ENCODE measurements around the gene TRPM2. TPM values are rescaled to one million over a fixed set of nuclear protein-coding genes. Genes with fewer than 3 reads are reported as not detected.

The TRPM2 gene
- total and polyA plus RNA-seq, 10 of the 15 experiments (the other 5 are each of a cell fraction or from before 2014, with no cell fraction given) = 0.03 to 9.1 (median 2.6) TPM

DNA sequence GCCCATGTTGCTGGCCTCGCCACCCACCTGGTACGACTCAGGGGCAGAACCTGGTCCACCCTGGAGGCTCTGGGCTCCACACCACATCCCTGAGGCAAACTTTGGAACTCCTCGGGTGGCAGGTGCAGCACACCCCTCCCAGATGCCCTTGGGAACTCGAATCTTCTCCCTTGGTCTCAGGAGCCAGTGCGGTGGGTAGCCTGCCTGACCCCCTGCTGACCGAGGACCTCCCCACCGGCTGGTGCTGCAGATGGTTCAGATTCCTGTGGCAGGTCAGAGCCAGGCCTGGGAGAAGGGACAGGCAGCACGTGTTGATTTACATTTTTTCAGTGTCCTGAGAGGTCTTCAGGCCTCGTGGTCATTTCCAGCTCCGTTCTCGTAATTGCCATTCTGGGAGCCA, 7.9 kb upstream of the TRPM2 start (continued):
- TF ChIP-seq, protein P1, sequence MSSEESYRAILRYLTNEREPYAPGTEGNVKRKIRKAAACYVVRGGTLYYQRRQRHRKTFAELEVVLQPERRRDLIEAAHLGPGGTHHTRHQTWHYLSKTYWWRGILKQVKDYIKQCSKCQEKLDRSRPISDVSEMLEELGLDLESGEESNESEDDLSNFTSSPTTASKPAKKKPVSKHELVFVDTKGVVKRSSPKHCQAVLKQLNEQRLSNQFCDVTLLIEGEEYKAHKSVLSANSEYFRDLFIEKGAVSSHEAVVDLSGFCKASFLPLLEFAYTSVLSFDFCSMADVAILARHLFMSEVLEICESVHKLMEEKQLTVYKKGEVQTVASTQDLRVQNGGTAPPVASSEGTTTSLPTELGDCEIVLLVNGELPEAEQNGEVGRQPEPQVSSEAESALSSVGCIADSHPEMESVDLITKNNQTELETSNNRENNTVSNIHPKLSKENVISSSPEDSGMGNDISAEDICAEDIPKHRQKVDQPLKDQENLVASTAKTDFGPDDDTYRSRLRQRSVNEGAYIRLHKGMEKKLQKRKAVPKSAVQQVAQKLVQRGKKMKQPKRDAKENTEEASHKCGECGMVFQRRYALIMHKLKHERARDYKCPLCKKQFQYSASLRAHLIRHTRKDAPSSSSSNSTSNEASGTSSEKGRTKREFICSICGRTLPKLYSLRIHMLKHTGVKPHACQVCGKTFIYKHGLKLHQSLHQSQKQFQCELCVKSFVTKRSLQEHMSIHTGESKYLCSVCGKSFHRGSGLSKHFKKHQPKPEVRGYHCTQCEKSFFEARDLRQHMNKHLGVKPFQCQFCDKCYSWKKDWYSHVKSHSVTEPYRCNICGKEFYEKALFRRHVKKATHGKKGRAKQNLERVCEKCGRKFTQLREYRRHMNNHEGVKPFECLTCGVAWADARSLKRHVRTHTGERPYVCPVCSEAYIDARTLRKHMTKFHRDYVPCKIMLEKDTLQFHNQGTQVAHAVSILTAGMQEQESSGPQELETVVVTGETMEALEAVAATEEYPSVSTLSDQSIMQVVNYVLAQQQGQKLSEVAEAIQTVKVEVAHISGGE (CRISPR knock-in tag; IDR thresholded peaks at IDR 0.05) = no peak
- no peak for TF ChIP-seq DPF2 (IDR thresholded peaks at IDR 0.05)

DNA sequence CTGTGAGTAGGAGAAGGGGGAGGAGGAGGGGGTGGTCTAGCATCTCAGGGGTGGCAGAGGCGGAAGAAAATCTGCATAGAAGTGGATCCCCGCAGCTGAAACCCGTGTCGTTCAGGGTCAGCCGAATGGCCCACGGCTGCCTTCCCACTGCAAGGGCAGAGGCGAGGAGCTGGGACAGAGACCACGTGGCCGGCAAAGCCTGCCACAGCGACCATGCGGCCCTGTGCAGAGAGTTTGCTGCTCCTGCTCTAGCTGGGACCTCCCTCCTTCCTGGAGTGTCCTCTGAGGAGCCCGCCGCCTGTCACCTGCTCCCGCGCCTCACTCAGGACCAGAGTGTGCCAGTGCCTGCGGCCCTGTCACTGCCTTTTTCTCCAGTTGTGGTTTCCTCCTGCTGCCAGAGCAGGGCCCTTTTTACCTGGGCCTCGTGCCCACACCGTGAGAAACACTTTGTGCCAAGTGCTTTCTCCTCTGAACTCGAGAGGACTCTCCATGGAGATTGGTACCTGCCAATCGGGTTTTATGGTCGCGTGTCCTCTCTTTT, 5.4 kb upstream of the TRPM2 start:
- in situ Hi-C loops (cut with MboI) = no loop called here
- TF ChIP-seq, protein P2, sequence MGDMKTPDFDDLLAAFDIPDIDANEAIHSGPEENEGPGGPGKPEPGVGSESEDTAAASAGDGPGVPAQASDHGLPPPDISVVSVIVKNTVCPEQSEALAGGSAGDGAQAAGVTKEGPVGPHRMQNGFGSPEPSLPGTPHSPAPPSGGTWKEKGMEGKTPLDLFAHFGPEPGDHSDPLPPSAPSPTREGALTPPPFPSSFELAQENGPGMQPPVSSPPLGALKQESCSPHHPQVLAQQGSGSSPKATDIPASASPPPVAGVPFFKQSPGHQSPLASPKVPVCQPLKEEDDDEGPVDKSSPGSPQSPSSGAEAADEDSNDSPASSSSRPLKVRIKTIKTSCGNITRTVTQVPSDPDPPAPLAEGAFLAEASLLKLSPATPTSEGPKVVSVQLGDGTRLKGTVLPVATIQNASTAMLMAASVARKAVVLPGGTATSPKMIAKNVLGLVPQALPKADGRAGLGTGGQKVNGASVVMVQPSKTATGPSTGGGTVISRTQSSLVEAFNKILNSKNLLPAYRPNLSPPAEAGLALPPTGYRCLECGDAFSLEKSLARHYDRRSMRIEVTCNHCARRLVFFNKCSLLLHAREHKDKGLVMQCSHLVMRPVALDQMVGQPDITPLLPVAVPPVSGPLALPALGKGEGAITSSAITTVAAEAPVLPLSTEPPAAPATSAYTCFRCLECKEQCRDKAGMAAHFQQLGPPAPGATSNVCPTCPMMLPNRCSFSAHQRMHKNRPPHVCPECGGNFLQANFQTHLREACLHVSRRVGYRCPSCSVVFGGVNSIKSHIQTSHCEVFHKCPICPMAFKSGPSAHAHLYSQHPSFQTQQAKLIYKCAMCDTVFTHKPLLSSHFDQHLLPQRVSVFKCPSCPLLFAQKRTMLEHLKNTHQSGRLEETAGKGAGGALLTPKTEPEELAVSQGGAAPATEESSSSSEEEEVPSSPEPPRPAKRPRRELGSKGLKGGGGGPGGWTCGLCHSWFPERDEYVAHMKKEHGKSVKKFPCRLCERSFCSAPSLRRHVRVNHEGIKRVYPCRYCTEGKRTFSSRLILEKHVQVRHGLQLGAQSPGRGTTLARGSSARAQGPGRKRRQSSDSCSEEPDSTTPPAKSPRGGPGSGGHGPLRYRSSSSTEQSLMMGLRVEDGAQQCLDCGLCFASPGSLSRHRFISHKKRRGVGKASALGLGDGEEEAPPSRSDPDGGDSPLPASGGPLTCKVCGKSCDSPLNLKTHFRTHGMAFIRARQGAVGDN (IDR thresholded peaks at IDR 0.05) = no peak
- TF ChIP-seq, protein P3, sequence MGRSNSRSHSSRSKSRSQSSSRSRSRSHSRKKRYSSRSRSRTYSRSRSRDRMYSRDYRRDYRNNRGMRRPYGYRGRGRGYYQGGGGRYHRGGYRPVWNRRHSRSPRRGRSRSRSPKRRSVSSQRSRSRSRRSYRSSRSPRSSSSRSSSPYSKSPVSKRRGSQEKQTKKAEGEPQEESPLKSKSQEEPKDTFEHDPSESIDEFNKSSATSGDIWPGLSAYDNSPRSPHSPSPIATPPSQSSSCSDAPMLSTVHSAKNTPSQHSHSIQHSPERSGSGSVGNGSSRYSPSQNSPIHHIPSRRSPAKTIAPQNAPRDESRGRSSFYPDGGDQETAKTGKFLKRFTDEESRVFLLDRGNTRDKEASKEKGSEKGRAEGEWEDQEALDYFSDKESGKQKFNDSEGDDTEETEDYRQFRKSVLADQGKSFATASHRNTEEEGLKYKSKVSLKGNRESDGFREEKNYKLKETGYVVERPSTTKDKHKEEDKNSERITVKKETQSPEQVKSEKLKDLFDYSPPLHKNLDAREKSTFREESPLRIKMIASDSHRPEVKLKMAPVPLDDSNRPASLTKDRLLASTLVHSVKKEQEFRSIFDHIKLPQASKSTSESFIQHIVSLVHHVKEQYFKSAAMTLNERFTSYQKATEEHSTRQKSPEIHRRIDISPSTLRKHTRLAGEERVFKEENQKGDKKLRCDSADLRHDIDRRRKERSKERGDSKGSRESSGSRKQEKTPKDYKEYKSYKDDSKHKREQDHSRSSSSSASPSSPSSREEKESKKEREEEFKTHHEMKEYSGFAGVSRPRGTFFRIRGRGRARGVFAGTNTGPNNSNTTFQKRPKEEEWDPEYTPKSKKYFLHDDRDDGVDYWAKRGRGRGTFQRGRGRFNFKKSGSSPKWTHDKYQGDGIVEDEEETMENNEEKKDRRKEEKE (IDR thresholded peaks at IDR 0.05) = no peak
- no peak for TF ChIP-seq RELA (IDR thresholded peaks at IDR 0.05; ENCODE audit: borderline replicate concordance, partially characterized antibody)
- TF ChIP-seq, protein P4, sequence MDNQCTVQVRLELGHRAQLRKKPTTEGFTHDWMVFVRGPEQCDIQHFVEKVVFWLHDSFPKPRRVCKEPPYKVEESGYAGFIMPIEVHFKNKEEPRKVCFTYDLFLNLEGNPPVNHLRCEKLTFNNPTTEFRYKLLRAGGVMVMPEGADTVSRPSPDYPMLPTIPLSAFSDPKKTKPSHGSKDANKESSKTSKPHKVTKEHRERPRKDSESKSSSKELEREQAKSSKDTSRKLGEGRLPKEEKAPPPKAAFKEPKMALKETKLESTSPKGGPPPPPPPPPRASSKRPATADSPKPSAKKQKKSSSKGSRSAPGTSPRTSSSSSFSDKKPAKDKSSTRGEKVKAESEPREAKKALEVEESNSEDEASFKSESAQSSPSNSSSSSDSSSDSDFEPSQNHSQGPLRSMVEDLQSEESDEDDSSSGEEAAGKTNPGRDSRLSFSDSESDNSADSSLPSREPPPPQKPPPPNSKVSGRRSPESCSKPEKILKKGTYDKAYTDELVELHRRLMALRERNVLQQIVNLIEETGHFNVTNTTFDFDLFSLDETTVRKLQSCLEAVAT (IDR thresholded peaks at IDR 0.05) = no peak

More for the DNA sequence above, 5.4 kb upstream of the TRPM2 start:
- no TSS peak for BruUV-seq (replicated peaks)
- ChIA-PET RAD21 (ENCODE audit: unreplicated experiment) (no interaction called here), CTCF (no interaction called here), SMC1A (ENCODE audit: uncharacterized antibody, unreplicated experiment) (no interaction called here), POLR2A (no interaction called here)
- Histone ChIP-seq H3K4me1 (ENCODE audit: control insufficient read depth, insufficient read depth, low read length) (peaks cover 6% of the 10 kb centered on the region), H2AFZ (ENCODE audit: control insufficient read depth, low read depth, low read length) (no peak overlapping the region), H3K4me2 (ENCODE audit: control insufficient read depth, insufficient read depth) (no peak overlapping the region), H3K9me3 (replicated peaks; ENCODE audit: control insufficient read depth, insufficient read depth, low read length) (no peaks in the 10 kb centered on the region), H3K27me3 (replicated peaks in 1 of 2; ENCODE audit: control insufficient read depth in 2 of 2, insufficient read depth in 2 of 2, low read length in 1 of 2) (no peaks in the 10 kb centered on the region; a peak in 1 of 4 replicates), H3K4me3 (no peak overlapping the region), H4K20me1 (ENCODE audit: control insufficient read depth, insufficient read depth) (no peaks in the 10 kb centered on the region), H3K9ac (ENCODE audit: control insufficient read depth, insufficient read depth, low read length) (no peak overlapping the region), H3K36me3 (ENCODE audit: control insufficient read depth in 2 of 2, insufficient read depth in 2 of 2, low read length in 1 of 2) (no peaks in the 10 kb centered on the region), H3K27ac (ENCODE audit: control insufficient read depth, insufficient read depth) (no peak overlapping the region), H3K79me2 (ENCODE audit: control insufficient read depth, insufficient read depth, low read length) (no peaks in the 10 kb centered on the region)
- ATAC-seq (no peak), FAIRE-seq (no peak), DNase-seq (ENCODE audit: low read depth, low spot score) (no peak)
- intact Hi-C loops (cut with micrococcal nuclease; ENCODE audit: unreplicated experiment) = no loop called here
- WGBS (ENCODE audit: insufficient coverage, insufficient replicate concordance, low lambda C conversion rate, missing lambda C conversion rate) = 64% methylated on average over 22 of the region's 22 CpGs
